NCI-H82 treated with DMSO at 0.1 percent for 48 hours (cell line): ENCODE data around the gene CRY2.

ENCODE experiments used
- DNase-seq: peaks from one replicate; lab custom pipeline; 2025; ENCODE audit not compliant: unreplicated experiment; lab: John Stamatoyannopoulos, UW

CRY2 gene

GRCh38 chr11:45847911-45848316, 639 bp downstream of the CRY2 start:
- no peak for DNase-seq

- DNase-seq, result no peak
These were observed 1.4 kb downstream of the CRY2 start for GRCh38 chr11:45848654-45849081.

- no peak for DNase-seq
These were observed 3.2 kb downstream of the CRY2 start for GRCh38 chr11:45850446-45850845.

GRCh38 chr11:45851228-45851627, 4.0 kb downstream of the CRY2 start:
- DNase-seq, result no peak

- DNase-seq, result no peak
These were observed 4.9 kb downstream of the CRY2 start for GRCh38 chr11:45852018-45852711.

- no peak for DNase-seq
These were observed 5.4 kb downstream of the CRY2 start for GRCh38 chr11:45852712-45853101.

GRCh38 chr11:45853332-45854219, 6.3 kb downstream of the CRY2 start:
- DNase-seq, result no peak

- DNase-seq, result no peak
These were observed 8.0 kb downstream of the CRY2 start for GRCh38 chr11:45855308-45855707.

- no peak for DNase-seq
These were observed 8.8 kb downstream of the CRY2 start for GRCh38 chr11:45856044-45856468.

- no peak for DNase-seq
These were observed 10.7 kb downstream of the CRY2 start for GRCh38 chr11:45857961-45858474.

GRCh38 chr11:45858751-45859398, 11.6 kb downstream of the CRY2 start:
- no peak for DNase-seq

- no peak for DNase-seq
These were observed 12.4 kb downstream of the CRY2 start for GRCh38 chr11:45859661-45860140.

- DNase-seq, result no peak
These were observed 13.1 kb downstream of the CRY2 start for GRCh38 chr11:45860348-45860747.

GRCh38 chr11:45860764-45861510, 13.7 kb downstream of the CRY2 start:
- no peak for DNase-seq

GRCh38 chr11:45864041-45864440, 16.8 kb downstream of the CRY2 start:
- DNase-seq, result no peak

GRCh38 chr11:45869551-45869950, 22.3 kb downstream of the CRY2 start:
- DNase-seq, result no peak

GRCh38 chr11:45870706-45871105, 23.4 kb downstream of the CRY2 start:
- no peak for DNase-seq

GRCh38 chr11:45871638-45872037, 24.4 kb downstream of the CRY2 start:
- DNase-seq, result no peak

GRCh38 chr11:45872651-45873356, 25.5 kb downstream of the CRY2 start:
- DNase-seq, result no peak

GRCh38 chr11:45876401-45876800, 29.1 kb downstream of the CRY2 start:
- DNase-seq, result no peak
